IMR-90 (cell line): ENCODE measurements around the gene SH2D4B. TPM values are rescaled to one million over a fixed set of nuclear protein-coding genes. Genes with fewer than 3 reads are reported as not detected.

Source experiments
- ATAC-seq: fragments of 200-7000 bp; cut with Tn5 transposase; 2 replicates; pipeline ENCODE4 v1.9.1; 2020; ENCODE audit warnings: low read depth, mild to moderate bottlenecking, moderate library complexity
- BruUV-seq: library from RNA; stranded (reverse); fragments of 400-500 nt; replicated peaks from 2 replicates; lab custom pipeline; 2021; lab: Mats Ljungman, UMichigan
- CTCF ChIA-PET: fragments of 300-600 bp; formaldehyde crosslinking; extraction: SDS; loops from one replicate; lab custom pipeline; 2021; ENCODE audit warnings: antibody characterized with exemption; lab: Yijun Ruan, JAX
- POLR2A ChIA-PET: fragments of 300-600 bp; sonication (Branson Sonifier 250); formaldehyde crosslinking; loops from one replicate; lab custom pipeline; 2022; ENCODE audit warnings: antibody characterized with exemption; ENCODE audit not compliant: unreplicated experiment; lab: Charles Lee
- DNase-seq: peaks from one replicate; pipeline ENCODE4 v3.0.0; 2013
- H2AFZ ChIP-seq: replicated peaks from 2 replicates; pipeline ENCODE3; 2013; ENCODE audit warnings: low read length, mild to moderate bottlenecking; ENCODE audit not compliant: poor library complexity
- H2AK5ac ChIP-seq: 2 replicates; pipeline ENCODE4 v1.6.1; 2013; ENCODE audit warnings: low read depth, low read length, inconsistent platforms
- H2AK9ac ChIP-seq: replicated peaks from 2 replicates; pipeline ENCODE3; 2013; ENCODE audit warnings: mild to moderate bottlenecking, low read depth, low read length, moderate library complexity; ENCODE audit not compliant: poor library complexity
- H2BK120ac ChIP-seq: 2 replicates; pipeline ENCODE4 v1.6.1; 2013; ENCODE audit warnings: low read depth, low read length, inconsistent platforms
- H2BK15ac ChIP-seq: 3 replicates; pipeline ENCODE4 v1.6.1; 2013; ENCODE audit warnings: low read depth, low read length, inconsistent platforms
- H2BK20ac ChIP-seq: 2 replicates; pipeline ENCODE4 v1.6.1; 2013; ENCODE audit warnings: low read depth, mild to moderate bottlenecking, inconsistent platforms, low read length, moderate library complexity
- H2BK5ac ChIP-seq: 2 replicates; pipeline ENCODE4 v1.6.1; 2013; ENCODE audit warnings: mild to moderate bottlenecking, low read depth, low read length, inconsistent platforms; ENCODE audit not compliant: poor library complexity, severe bottlenecking
- H3K14ac ChIP-seq: replicated peaks from 2 replicates; pipeline ENCODE4 v1.6.1; 2013; ENCODE audit warnings: low read depth, low read length, inconsistent platforms
- H3K18ac ChIP-seq: 2 replicates; pipeline ENCODE4 v1.6.1; 2013; ENCODE audit warnings: low read depth, low read length, control low read depth
- H3K23ac ChIP-seq: 2 replicates; pipeline ENCODE4 v1.6.1; 2013; ENCODE audit warnings: low read depth, low read length, inconsistent platforms
- H3K27ac ChIP-seq: 2 replicates; pipeline ENCODE4 v1.5.1; 2013; ENCODE audit warnings: mild to moderate bottlenecking, control low read depth, low read length; ENCODE audit not compliant: insufficient read depth
- H3K27me3 ChIP-seq: 2 replicates; pipeline ENCODE4 v1.6.1; 2013; ENCODE audit warnings: low read length; ENCODE audit not compliant: control insufficient read depth, insufficient read depth
- H3K36me3 ChIP-seq: 2 replicates; pipeline ENCODE4 v1.6.1; 2013; ENCODE audit warnings: low read length, mixed read lengths; ENCODE audit not compliant: control insufficient read depth, insufficient read depth
- H3K4ac ChIP-seq: 2 replicates; pipeline ENCODE4 v1.6.1; 2013; ENCODE audit warnings: low read depth, low read length, inconsistent platforms
- H3K4me1 ChIP-seq: 2 replicates; pipeline ENCODE4 v1.6.1; 2013; ENCODE audit warnings: low read length, mixed read lengths; ENCODE audit not compliant: control insufficient read depth, insufficient read depth
- H3K4me2 ChIP-seq: 2 replicates; pipeline ENCODE4 v1.6.1; 2013; ENCODE audit warnings: low read depth, mild to moderate bottlenecking, control low read depth, low read length, moderate library complexity
- H3K4me3 ChIP-seq: 2 replicates; pipeline ENCODE4 v1.5.1; 2013; ENCODE audit warnings: low read depth, mild to moderate bottlenecking, control low read depth, low read length, moderate library complexity; ENCODE audit not compliant: insufficient read depth
- H3K56ac ChIP-seq: 2 replicates; pipeline ENCODE4 v1.6.1; 2013; ENCODE audit warnings: low read length, inconsistent platforms; ENCODE audit not compliant: insufficient read depth; ENCODE audit errors: extremely low read depth
- H3K79me1 ChIP-seq, 2 experiments: 2 replicates each; pipeline ENCODE4 v1.6.1; 2013; ENCODE audit warnings: low read length in 2 of 2, inconsistent platforms in 1 of 2, low read depth in 1 of 2
- H3K9ac ChIP-seq: 2 replicates; pipeline ENCODE4 v1.6.1; 2013; ENCODE audit warnings: low read depth, low read length, control low read depth
- H3K9me1 ChIP-seq: 2 replicates; pipeline ENCODE4 v1.6.1; 2013; ENCODE audit warnings: low read length, inconsistent platforms; ENCODE audit not compliant: insufficient read depth
- H3K9me3 ChIP-seq: 2 replicates; pipeline ENCODE4 v1.6.1; 2013; ENCODE audit warnings: low read length; ENCODE audit not compliant: control insufficient read depth, insufficient read depth
- H4K20me1 ChIP-seq: 2 replicates; pipeline ENCODE4 v1.6.1; 2013; ENCODE audit warnings: low read length, inconsistent platforms; ENCODE audit not compliant: insufficient read depth
- H4K5ac ChIP-seq: 2 replicates; pipeline ENCODE4 v1.6.1; 2013; ENCODE audit warnings: mild to moderate bottlenecking, low read depth, low read length, control low read depth
- H4K8ac ChIP-seq, 2 experiments: 2 replicates each; pipeline ENCODE4 v1.6.1; 2013; ENCODE audit warnings: low read depth in 2 of 2, low read length in 2 of 2, control low read depth in 1 of 2, inconsistent platforms in 1 of 2
- H4K91ac ChIP-seq: 2 replicates; pipeline ENCODE4 v1.6.1; 2013; ENCODE audit warnings: low read depth, low read length, inconsistent platforms; ENCODE audit not compliant: insufficient read depth
- BHLHE40 ChIP-seq: fragments of 150-350 bp; IDR thresholded peaks from 2 replicates; pipeline ENCODE4 v1.6.1; 2016; ENCODE audit warnings: mild to moderate bottlenecking, low read depth, low read length
- CHD1 ChIP-seq: IDR thresholded peaks from 2 replicates; pipeline ENCODE4 v1.6.1; 2012; ENCODE audit warnings: low read depth, low read length, improper control_type of control experiment
- FOS ChIP-seq: fragments of 150-350 bp; IDR thresholded peaks from 2 replicates; pipeline ENCODE4 v1.6.1; 2016; ENCODE audit warnings: low read depth, low read length
- MXI1 ChIP-seq: IDR thresholded peaks from 2 replicates; pipeline ENCODE4 v1.6.1; 2012; ENCODE audit warnings: low read depth, mild to moderate bottlenecking, low read length, moderate library complexity, borderline replicate concordance
- RAD21 ChIP-seq: IDR thresholded peaks from 2 replicates; pipeline ENCODE4 v1.6.1; 2012; ENCODE audit warnings: low read length, improper control_type of control experiment
- RCOR1 ChIP-seq: IDR thresholded peaks from 2 replicates; pipeline ENCODE4 v1.6.1; 2012; ENCODE audit warnings: mild to moderate bottlenecking, low read length, improper control_type of control experiment; ENCODE audit not compliant: insufficient replicate concordance
- WGBS, 2 experiments: methylation state at CpG; one replicate each; pipeline versions ENCODE4 v1.1.5 to v1.1.7; 2013; ENCODE audit warnings: missing lambda C conversion rate in 2 of 2; ENCODE audit not compliant: insufficient read length in 1 of 2; ENCODE audit errors: extremely low coverage in 2 of 2; 5-methylcytosine and 5-hydroxymethylcytosine counted together
- dilution Hi-C: fragments of 300-500 bp; cut with HindIII; formaldehyde crosslinking; loops from one replicate; pipeline ENCODE4 v1.14.3; 2018; ENCODE audit warnings: low sequenced_read_pairs; ENCODE audit not compliant: unreplicated experiment
- in situ Hi-C: fragments of 300-500 bp; cut with MboI; formaldehyde crosslinking; loops from 3 replicates; pipeline ENCODE4 v1.14.3; 2019; ENCODE audit warnings: low sequenced_read_pairs, inconsistent platforms, mixed read lengths
- intact Hi-C: fragments of 100-400 bp; cut with micrococcal nuclease; formaldehyde crosslinking; loops from 2 replicates; pipeline ENCODE4 v1.10.0; 2022
- polyA plus RNA-seq, 3 experiments: library from polyadenylated mRNA; depleted of rRNA; stranded (reverse); fragments of >200 nt; gene quantifications; 2 replicates each; pipeline ENCODE4 v1.2.3, GENCODE V29; 2012; ENCODE audit warnings: low replicate concordance in 1 of 3
- total RNA-seq: library from RNA; depleted of rRNA; stranded (reverse); fragments of >200 nt; gene quantifications from 2 replicates; pipeline ENCODE4 v1.2.3, GENCODE V29; 2012
- TF ChIP-seq, protein P1 (sequence below): fragments of 150-350 bp; IDR thresholded peaks from 2 replicates; pipeline ENCODE4 v1.6.1; 2017; ENCODE audit warnings: mild to moderate bottlenecking, antibody characterized with exemption, low read length, low read depth
- TF ChIP-seq, protein P2 (sequence below): fragments of 150-350 bp; IDR thresholded peaks from 2 replicates; pipeline ENCODE4 v1.6.1; 2016; ENCODE audit warnings: low read depth, mild to moderate bottlenecking, low read length, moderate library complexity, borderline replicate concordance

The SH2D4B gene
- total and polyA plus RNA-seq, 2 of the 4 experiments (the other 2 are of a cell fraction), result not detected

DNA sequence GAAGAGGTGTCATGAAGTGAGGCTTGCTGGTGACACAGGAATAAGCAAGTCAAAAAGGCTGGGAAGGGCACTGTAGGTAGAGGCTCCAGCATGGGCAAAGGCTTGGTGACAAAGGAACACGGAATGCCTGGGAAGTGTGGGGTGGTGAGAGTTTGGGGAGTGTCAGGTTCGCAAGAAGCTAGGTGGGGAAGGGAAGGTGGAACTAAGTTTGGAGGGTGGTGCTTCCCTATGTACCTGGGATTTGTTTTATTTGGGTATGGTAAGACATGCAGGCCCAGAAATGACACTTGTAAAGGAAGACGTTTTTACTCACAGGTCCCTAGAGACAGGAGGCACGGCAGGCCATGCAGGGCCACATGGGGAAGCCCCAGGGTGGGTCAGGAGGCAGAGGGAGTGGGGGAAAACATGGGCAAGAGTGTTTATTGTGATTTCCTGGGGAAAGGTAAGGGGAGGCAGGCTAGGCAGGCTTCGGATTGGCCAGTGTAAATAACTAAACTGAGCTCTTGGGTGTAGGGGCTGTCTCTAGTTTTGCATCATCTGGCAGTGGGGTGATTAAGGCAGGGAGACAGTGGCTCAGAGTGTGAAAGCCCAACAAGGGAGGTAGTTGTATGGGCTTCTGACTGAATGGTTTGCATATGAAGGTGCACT is 52.1 kb downstream of the SH2D4B start:
- Histone ChIP-seq H2BK15ac (no peak overlapping the region), H3K9me1 (no peaks in the 10 kb centered on the region), H2BK20ac (no peak overlapping the region), H3K14ac (no peak overlapping the region), H3K56ac (no peak overlapping the region), H2BK120ac (no peak overlapping the region), H2AK5ac (no peak overlapping the region), H3K36me3 (no peaks in the 10 kb centered on the region), H2BK5ac (no peak overlapping the region), H4K8ac (no peak overlapping the region), H3K9ac (no peak overlapping the region), H3K9me3 (no peaks in the 10 kb centered on the region), H3K4me3 (no peak overlapping the region), H3K79me1 (no peaks in the 10 kb centered on the region), H4K20me1 (no peaks in the 10 kb centered on the region), H3K4me1 (no peaks in the 10 kb centered on the region), H3K4ac (no peak overlapping the region), H3K27me3 (no peaks in the 10 kb centered on the region), H2AFZ (no peak overlapping the region), H3K23ac (no peak overlapping the region), H2AK9ac (no peak overlapping the region), H4K5ac (no peak overlapping the region), H3K18ac (no peak overlapping the region), H3K27ac (no peak overlapping the region), H4K91ac (no peak overlapping the region), H3K4me2 (no peak overlapping the region)
- BruUV-seq, result no TSS peak
- dilution Hi-C loops, result no loop called here
- DNase-seq (no peak), ATAC-seq (no peak)
- in situ Hi-C loops, result no loop called here
- ChIA-PET POLR2A (no interaction called here), CTCF (no interaction called here)
- TF ChIP-seq CHD1 (no peak), FOS (no peak), RAD21 (no peak), RCOR1 (no peak), BHLHE40 (no peak), MXI1 (no peak)
- TF ChIP-seq, protein P1, sequence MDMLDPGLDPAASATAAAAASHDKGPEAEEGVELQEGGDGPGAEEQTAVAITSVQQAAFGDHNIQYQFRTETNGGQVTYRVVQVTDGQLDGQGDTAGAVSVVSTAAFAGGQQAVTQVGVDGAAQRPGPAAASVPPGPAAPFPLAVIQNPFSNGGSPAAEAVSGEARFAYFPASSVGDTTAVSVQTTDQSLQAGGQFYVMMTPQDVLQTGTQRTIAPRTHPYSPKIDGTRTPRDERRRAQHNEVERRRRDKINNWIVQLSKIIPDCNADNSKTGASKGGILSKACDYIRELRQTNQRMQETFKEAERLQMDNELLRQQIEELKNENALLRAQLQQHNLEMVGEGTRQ, result no peak
- TF ChIP-seq, protein P2, sequence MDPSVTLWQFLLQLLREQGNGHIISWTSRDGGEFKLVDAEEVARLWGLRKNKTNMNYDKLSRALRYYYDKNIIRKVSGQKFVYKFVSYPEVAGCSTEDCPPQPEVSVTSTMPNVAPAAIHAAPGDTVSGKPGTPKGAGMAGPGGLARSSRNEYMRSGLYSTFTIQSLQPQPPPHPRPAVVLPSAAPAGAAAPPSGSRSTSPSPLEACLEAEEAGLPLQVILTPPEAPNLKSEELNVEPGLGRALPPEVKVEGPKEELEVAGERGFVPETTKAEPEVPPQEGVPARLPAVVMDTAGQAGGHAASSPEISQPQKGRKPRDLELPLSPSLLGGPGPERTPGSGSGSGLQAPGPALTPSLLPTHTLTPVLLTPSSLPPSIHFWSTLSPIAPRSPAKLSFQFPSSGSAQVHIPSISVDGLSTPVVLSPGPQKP, result no peak
- intact Hi-C loops, result no loop called here
- WGBS, 2 experiments, result 6% methylated on average over 3 of the region's 5 CpGs; no CpG with 5 or more reads in 1 of the 2 experiments
